GM12878 (cell line): ENCODE results near the gene KCNK13. TPM values are rescaled to one million over a fixed set of nuclear protein-coding genes. Genes with fewer than 3 reads are reported as not detected.

Experiments
- ATAC-seq: fragments of 200-7000 bp; cut with Tn5 transposase; 3 replicates; pipeline ENCODE4 v1.9.1; 2020; ENCODE audit warnings: mild to moderate bottlenecking, moderate library complexity
- BruUV-seq: library from RNA; stranded (reverse); fragments of 400-500 nt; replicated peaks from 2 replicates; lab custom pipeline; 2021; lab: Mats Ljungman, UMichigan
- CTCF ChIA-PET: fragments of 300-600 bp; sonication (Branson Sonifier 250); formaldehyde crosslinking; extraction: SDS; loops from one replicate; lab custom pipeline; 2021; ENCODE audit warnings: inconsistent platforms; lab: Yijun Ruan, JAX
- POLR2A ChIA-PET: fragments of 350-600 bp; formaldehyde crosslinking; extraction: SDS; loops from one replicate; lab custom pipeline; 2021; ENCODE audit warnings: inconsistent platforms; lab: Charles Lee
- RAD21 ChIA-PET: fragments of 300-600 bp; sonication (Branson Sonifier 250); formaldehyde crosslinking; loops from one replicate; lab custom pipeline; 2023; ENCODE audit warnings: antibody characterized with exemption; ENCODE audit not compliant: unreplicated experiment; lab: Charles Lee
- SMC1A ChIA-PET: fragments of 300-600 bp; sonication (Branson Sonifier 250); formaldehyde crosslinking; loops from one replicate; lab custom pipeline; 2023; ENCODE audit not compliant: unreplicated experiment, uncharacterized antibody; lab: Charles Lee
- DNase-seq: peaks from one replicate; pipeline ENCODE4 v3.0.0-alpha.2; 2011; ENCODE audit warnings: low read depth, low spot score
- FAIRE-seq: peaks from 3 replicates; lab custom pipeline; 2011; peaks lifted over from hg19 to GRCh38; lab: Jason Lieb, UNC
- H2AFZ ChIP-seq: 2 replicates; pipeline ENCODE4 v1.6.0; 2011; ENCODE audit warnings: low read depth, low read length, control low read depth; ENCODE audit not compliant: control insufficient read depth
- H3K27ac ChIP-seq: 2 replicates; pipeline ENCODE4 v1.5.1; 2011; ENCODE audit warnings: control low read depth; ENCODE audit not compliant: control insufficient read depth, insufficient read depth
- H3K27me3 ChIP-seq, 2 experiments: replicated peaks in 1 of 2; 2 replicates each; pipeline versions ENCODE4 v1.6.0 to v1.6.1; 2011; ENCODE audit warnings: low read length in 1 of 2; ENCODE audit not compliant: control insufficient read depth in 2 of 2, insufficient read depth in 2 of 2
- H3K36me3 ChIP-seq, 2 experiments: 2 replicates each; pipeline ENCODE4 v1.5.1; 2011; ENCODE audit warnings: low read length in 1 of 2; ENCODE audit not compliant: control insufficient read depth in 2 of 2, insufficient read depth in 2 of 2
- H3K4me1 ChIP-seq: 2 replicates; pipeline ENCODE4 v1.6.1; 2011; ENCODE audit warnings: mild to moderate bottlenecking, low read length, moderate library complexity, mixed read lengths; ENCODE audit not compliant: control insufficient read depth, insufficient read depth
- H3K4me2 ChIP-seq: 2 replicates; pipeline ENCODE4 v1.6.0; 2011; ENCODE audit warnings: control low read depth; ENCODE audit not compliant: control insufficient read depth, insufficient read depth
- H3K4me3 ChIP-seq: fragments of 200-600 bp; sonication (generic); 2 replicates; pipeline ENCODE4 v1.5.1; 2016
- H3K79me2 ChIP-seq: 2 replicates; pipeline ENCODE4 v1.6.0; 2011; ENCODE audit warnings: low read length; ENCODE audit not compliant: control insufficient read depth, insufficient read depth
- H3K9ac ChIP-seq: 2 replicates; pipeline ENCODE4 v1.8.0; 2011; ENCODE audit warnings: low read length, control low read depth, mixed read lengths; ENCODE audit not compliant: control insufficient read depth, insufficient read depth
- H3K9me3 ChIP-seq: replicated peaks from 3 replicates; pipeline ENCODE4 v1.5.1; 2011; ENCODE audit warnings: mild to moderate bottlenecking, low read length; ENCODE audit not compliant: control insufficient read depth, insufficient read depth
- H4K20me1 ChIP-seq: 2 replicates; pipeline ENCODE4 v1.6.0; 2011; ENCODE audit not compliant: control insufficient read depth, insufficient read depth
- BMI1 ChIP-seq: fragments of 450-650 bp; IDR thresholded peaks from 2 replicates; pipeline ENCODE4 v1.6.1; 2016; ENCODE audit warnings: mild to moderate bottlenecking, moderate library complexity, borderline replicate concordance
- CREB1 ChIP-seq: IDR thresholded peaks from 2 replicates; pipeline ENCODE4 v1.6.1; 2012; ENCODE audit warnings: low read depth, mild to moderate bottlenecking, inconsistent platforms
- CREM ChIP-seq: IDR thresholded peaks from 2 replicates; pipeline ENCODE4 v1.6.1; 2014; ENCODE audit warnings: antibody characterized with exemption, low read depth
- EED ChIP-seq: sonication (generic); IDR thresholded peaks from 2 replicates; pipeline ENCODE4 v1.6.1; 2016; ENCODE audit warnings: antibody characterized with exemption, low read depth
- ETV6 ChIP-seq, 2 experiments: fragments of 450-650 bp in 1 of 2; IDR thresholded peaks in 1 of 2; conservative IDR thresholded peaks in 1 of 2; 2 replicates each; pipeline ENCODE4 v1.6.1; 2014; ENCODE audit warnings: antibody characterized with exemption in 1 of 2, borderline replicate concordance in 1 of 2, low read depth in 1 of 2, mild to moderate bottlenecking in 1 of 2, moderate library complexity in 1 of 2
- SMARCA5 ChIP-seq: fragments of 450-650 bp; IDR thresholded peaks from 2 replicates; pipeline ENCODE4 v1.6.1; 2017; ENCODE audit warnings: mild to moderate bottlenecking
- ZNF217 ChIP-seq: fragments of 450-650 bp; IDR thresholded peaks from 2 replicates; pipeline ENCODE4 v1.6.1; 2017; ENCODE audit warnings: antibody characterized with exemption, mild to moderate bottlenecking
- WGBS: methylation state at CpG from one replicate; pipeline ENCODE4 v1.1.6; 2016; ENCODE audit warnings: low lambda C conversion rate; ENCODE audit not compliant: insufficient replicate concordance, insufficient coverage; ENCODE audit errors: missing lambda C conversion rate; 5-methylcytosine and 5-hydroxymethylcytosine counted together
- in situ Hi-C: fragments of 300-500 bp; cut with MboI; formaldehyde crosslinking; loops from 9 replicates; pipeline ENCODE4 v1.14.3; 2018; ENCODE audit warnings: mixed read lengths
- intact Hi-C: fragments of 100-400 bp; cut with micrococcal nuclease; formaldehyde crosslinking; loops from one replicate; pipeline ENCODE4 v1.14.2; 2022; ENCODE audit not compliant: unreplicated experiment
- polyA plus RNA-seq, 11 experiments: library from polyadenylated mRNA; depleted of rRNA in 4 of 11; unstranded in 6 of 11; stranded (reverse) in 5 of 11; fragments of >200 nt; fragmentation: Nextera tagmentation in 4 of 11; fragmentation: Illumina TruSeq in 1 of 11; extraction: Ambion mirVana in 4 of 11; extraction: Trizol in 1 of 11; gene quantifications; 1 replicate in 1 of 11; 2 replicates in 10 of 11; pipeline versions ENCODE4 v1.2.1 to v1.2.3, GENCODE V29; 2011 to 2016; ENCODE audit warnings: inconsistent platforms in 2 of 11, missing spikeins in 2 of 11, low read depth in 1 of 11
- total RNA-seq, 4 experiments: library from RNA; depleted of rRNA in 3 of 4; stranded (reverse); fragments of >200 nt in 3 of 4; fragmentation: Illumina TruSeq in 1 of 4; extraction: Trizol in 1 of 4; gene quantifications; 2 replicates each; pipeline versions ENCODE4 v1.2.1 to v1.2.3, GENCODE V29; 2013 to 2021
- TF ChIP-seq, protein P1 (sequence below): fragments of 450-650 bp; IDR thresholded peaks from 2 replicates; pipeline ENCODE4 v1.6.1; 2016; ENCODE audit warnings: mild to moderate bottlenecking
- TF ChIP-seq, protein P2 (sequence below): IDR thresholded peaks from 2 replicates; pipeline ENCODE4 v1.6.1; 2011; ENCODE audit warnings: low read depth, mild to moderate bottlenecking, low read length, moderate library complexity, borderline replicate concordance; ENCODE audit errors: extremely low read depth
- TF ChIP-seq, protein P3 (sequence below): fragments of 450-650 bp; formaldehyde crosslinking; IDR thresholded peaks from 2 replicates; pipeline ENCODE4 v1.4.0; 2020; ENCODE audit warnings: mild to moderate bottlenecking, moderate library complexity

KCNK13 gene
- total and polyA plus RNA-seq, 10 of the 15 experiments (the other 5 are each of a cell fraction or from before 2014, with no cell fraction given): not detected

DNA sequence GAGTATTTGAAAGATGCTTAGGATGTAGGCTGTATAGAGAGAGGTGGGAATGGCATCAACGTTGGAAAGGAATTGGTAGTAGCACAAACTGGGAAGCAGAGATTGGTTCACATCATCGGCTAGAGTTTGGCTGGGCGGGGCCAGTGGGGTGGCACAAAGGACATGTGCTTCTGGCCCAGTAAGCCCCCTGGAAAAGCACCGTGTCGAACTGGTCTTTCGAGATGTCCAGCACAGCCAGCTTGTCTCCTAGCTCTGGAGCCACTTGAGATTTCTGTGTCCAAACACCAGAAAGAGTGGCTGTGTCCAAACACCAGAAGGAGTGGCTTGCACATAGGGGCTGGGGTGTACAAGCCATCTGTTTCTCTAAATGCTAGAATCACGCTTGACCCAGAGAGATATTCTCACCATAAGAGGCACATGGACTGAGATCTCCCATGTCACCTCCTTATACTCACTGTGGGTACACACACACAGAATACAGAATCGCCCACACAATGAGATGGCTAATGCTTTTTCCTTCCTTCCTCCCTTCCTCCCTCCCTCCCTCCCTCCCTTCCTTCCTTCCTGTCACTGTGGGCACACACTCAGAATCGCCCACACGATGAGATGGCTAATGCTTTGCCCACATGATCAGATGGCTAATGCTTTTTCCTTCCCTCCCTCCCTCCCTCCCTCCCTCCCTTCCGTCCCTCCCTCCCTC, 41.8 kb upstream of the KCNK13 start:
- Histone ChIP-seq H3K9me3 (no peaks in the 10 kb centered on the region), H3K27me3 (no peaks in the 10 kb centered on the region), H2AFZ (no peak overlapping the region), H3K4me2 (no peak overlapping the region), H3K4me3 (no peak overlapping the region), H3K4me1 (no peaks in the 10 kb centered on the region), H3K36me3 (peaks cover 13 to 15% of the 10 kb centered on the region in 2 experiments; a peak in 2 of 4 replicates), H3K79me2 (no peaks in the 10 kb centered on the region), H3K27ac (no peak overlapping the region), H4K20me1 (no peaks in the 10 kb centered on the region), H3K9ac (no peak overlapping the region)
- ChIA-PET POLR2A (no interaction called here), RAD21 (no interaction called here), SMC1A (interaction anchor here (0.8 kb wide), 1 partner anchor 90 kb away, joined by 3 read pairs; no protein-coding TSS in a partner anchor), CTCF (no interaction called here)
- intact Hi-C loops (no loop called here), in situ Hi-C loops (no loop called here)
- FAIRE-seq: no peak
- TF ChIP-seq SMARCA5: no peak
- TF ChIP-seq, protein P1, sequence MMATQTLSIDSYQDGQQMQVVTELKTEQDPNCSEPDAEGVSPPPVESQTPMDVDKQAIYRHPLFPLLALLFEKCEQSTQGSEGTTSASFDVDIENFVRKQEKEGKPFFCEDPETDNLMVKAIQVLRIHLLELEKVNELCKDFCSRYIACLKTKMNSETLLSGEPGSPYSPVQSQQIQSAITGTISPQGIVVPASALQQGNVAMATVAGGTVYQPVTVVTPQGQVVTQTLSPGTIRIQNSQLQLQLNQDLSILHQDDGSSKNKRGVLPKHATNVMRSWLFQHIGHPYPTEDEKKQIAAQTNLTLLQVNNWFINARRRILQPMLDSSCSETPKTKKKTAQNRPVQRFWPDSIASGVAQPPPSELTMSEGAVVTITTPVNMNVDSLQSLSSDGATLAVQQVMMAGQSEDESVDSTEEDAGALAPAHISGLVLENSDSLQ: no peak
- TF ChIP-seq ZNF217: no peak
- no peak for TF ChIP-seq CREM
- TF ChIP-seq, protein P2, sequence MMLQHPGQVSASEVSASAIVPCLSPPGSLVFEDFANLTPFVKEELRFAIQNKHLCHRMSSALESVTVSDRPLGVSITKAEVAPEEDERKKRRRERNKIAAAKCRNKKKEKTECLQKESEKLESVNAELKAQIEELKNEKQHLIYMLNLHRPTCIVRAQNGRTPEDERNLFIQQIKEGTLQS: no peak
- no peak for TF ChIP-seq EED
- TF ChIP-seq, protein P3, sequence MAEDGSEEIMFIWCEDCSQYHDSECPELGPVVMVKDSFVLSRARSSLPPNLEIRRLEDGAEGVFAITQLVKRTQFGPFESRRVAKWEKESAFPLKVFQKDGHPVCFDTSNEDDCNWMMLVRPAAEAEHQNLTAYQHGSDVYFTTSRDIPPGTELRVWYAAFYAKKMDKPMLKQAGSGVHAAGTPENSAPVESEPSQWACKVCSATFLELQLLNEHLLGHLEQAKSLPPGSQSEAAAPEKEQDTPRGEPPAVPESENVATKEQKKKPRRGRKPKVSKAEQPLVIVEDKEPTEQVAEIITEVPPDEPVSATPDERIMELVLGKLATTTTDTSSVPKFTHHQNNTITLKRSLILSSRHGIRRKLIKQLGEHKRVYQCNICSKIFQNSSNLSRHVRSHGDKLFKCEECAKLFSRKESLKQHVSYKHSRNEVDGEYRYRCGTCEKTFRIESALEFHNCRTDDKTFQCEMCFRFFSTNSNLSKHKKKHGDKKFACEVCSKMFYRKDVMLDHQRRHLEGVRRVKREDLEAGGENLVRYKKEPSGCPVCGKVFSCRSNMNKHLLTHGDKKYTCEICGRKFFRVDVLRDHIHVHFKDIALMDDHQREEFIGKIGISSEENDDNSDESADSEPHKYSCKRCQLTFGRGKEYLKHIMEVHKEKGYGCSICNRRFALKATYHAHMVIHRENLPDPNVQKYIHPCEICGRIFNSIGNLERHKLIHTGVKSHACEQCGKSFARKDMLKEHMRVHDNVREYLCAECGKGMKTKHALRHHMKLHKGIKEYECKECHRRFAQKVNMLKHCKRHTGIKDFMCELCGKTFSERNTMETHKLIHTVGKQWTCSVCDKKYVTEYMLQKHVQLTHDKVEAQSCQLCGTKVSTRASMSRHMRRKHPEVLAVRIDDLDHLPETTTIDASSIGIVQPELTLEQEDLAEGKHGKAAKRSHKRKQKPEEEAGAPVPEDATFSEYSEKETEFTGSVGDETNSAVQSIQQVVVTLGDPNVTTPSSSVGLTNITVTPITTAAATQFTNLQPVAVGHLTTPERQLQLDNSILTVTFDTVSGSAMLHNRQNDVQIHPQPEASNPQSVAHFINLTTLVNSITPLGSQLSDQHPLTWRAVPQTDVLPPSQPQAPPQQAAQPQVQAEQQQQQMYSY (CRISPR knock-in tag): no peak
- no peak for TF ChIP-seq ETV6 (conservative IDR thresholded peaks at IDR 0.05 in 1 of 2, IDR thresholded peaks at IDR 0.05 in 1 of 2; ENCODE audit: borderline replicate concordance in 1 of 2, low read depth in 1 of 2)
- TF ChIP-seq CREB1: no peak
- no peak for TF ChIP-seq BMI1
- WGBS: 87% methylated on average over 9 of the region's 11 CpGs
- DNase-seq: no peak
- no TSS peak for BruUV-seq
- no peak for ATAC-seq
